ENCODE data around the gene NUP50.

NUP50 gene

GRCh38 chr22:45233827-45234226, 70.1 kb downstream of the NUP50 start:
- no peak for DNase-seq

- no peak for DNase-seq
Observed at GRCh38 chr22:45235101-45235777, 71.5 kb downstream of the NUP50 start.

- DNase-seq, result no peak
Observed at GRCh38 chr22:45235851-45236342, 72.2 kb downstream of the NUP50 start.

GRCh38 chr22:45237065-45237990, 73.6 kb downstream of the NUP50 start:
- DNase-seq, result no peak

Measured in stimulated activated CD4-positive, alpha-beta T cell treated with anti-CD3 and anti-CD28 coated beads, Interleukin-12 subunit alpha, Interleukin-12 subunit beta, amount 100 ng/mL, for 4 hours (primary cell).